HG03025 (cell line): ENCODE data around the gene APH1B.
A peak's percentile ranks its signal among the peaks of the same experiment; 100 is the strongest.
"Not testable (repeated sequence)": the region's sequence is repeated elsewhere in the genome, so short reads cannot be mapped to it uniquely, and the experiment has no call there.

Source experiments
- ATAC-seq: cut with Tn5 transposase; IDR thresholded peaks from one replicate; pipeline ENCODE4 v1.9.1; 2021; ENCODE audit warnings: mild to moderate bottlenecking, moderate library complexity; ENCODE audit not compliant: unreplicated experiment, low FRiP score

Gene APH1B

DNA sequence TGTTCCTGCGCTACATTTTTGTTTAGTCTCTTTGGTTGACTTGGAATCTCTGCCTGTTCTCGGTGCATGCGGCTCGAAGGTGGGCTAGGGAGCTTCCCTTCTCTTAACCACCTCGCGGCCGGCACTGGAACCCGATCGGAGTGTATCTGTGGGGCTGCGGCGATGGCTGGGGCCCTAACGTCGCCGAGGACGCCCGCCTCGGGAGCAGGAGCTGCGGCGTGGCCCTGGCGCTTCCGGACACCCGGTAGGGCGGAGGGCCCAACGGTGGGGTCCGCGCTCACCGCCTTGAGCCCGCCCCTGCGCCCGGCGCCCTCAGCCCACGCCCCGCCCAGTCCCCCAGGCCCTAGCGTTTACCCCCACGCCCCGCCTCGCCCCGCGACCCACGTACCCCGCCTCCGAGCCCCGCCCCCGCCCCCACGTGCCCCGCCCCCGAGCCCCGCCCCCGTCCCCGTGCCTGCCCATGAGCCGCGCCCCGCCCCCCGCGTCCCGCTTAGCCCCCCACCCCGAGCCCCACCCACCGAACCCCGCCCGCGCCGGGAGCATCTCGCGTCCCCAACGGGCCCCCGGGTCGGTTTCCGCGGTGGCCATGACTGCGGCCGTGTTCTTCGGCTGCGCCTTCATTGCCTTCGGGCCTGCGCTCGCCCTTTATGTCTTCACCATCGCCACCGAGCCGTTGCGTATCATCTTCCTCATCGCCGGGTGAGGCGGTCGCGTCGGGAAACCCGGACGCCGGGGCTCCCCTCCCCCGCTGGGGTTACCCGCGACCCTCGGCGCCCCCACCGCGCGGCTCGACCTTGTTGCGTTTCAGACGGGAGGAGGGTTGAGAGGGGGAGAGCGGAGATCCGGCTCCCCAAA is at the start of gene APH1B:
Gene APH1B, plus strand, starts transcription at position 568 of the 855 bp plus-strand sequence. Its CDS starts 19 bp downstream, at position 587.
- ATAC-seq, result peak; percentile 56

DNA sequence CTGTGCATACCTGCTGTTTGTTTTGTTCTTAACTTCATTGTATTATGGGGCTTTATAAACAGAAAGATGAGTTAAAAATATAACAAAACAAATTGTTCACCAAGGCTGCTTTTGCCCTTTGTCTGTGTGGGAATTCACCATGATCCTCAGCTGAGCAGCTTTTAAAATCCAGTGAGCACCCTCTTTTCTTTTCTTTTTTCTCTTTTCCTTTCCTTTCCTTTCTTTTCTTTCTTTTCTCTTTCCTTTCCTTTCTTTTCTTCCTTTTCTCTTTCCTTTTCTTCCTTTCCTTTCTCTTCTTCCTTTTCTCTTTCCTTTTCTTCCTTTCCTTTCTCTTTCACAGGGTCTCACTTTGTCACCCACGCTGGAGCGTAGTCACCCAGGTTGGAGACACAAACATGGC is 49.7 kb upstream of the APH1B start:
- ATAC-seq, result no peak

DNA sequence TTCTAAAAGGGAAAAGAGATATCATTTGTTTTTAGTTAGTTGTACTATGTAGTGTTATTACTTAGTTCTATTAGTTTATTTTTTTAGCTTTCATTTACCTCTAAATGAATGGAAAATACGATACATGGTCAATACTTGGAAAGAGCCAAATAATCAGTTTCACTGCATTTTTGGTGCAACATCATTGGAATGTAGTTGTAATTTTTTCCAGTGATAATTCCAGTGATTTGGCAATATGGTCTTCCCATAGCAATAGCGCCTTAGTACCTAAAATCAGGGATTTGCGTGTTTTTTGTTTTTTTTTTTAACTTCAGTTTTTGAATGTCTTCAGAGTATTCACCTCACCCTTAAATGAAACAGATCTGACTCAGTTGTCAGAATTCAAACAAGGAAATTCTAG is 46.2 kb upstream of the APH1B start:
- ATAC-seq, result no peak

DNA sequence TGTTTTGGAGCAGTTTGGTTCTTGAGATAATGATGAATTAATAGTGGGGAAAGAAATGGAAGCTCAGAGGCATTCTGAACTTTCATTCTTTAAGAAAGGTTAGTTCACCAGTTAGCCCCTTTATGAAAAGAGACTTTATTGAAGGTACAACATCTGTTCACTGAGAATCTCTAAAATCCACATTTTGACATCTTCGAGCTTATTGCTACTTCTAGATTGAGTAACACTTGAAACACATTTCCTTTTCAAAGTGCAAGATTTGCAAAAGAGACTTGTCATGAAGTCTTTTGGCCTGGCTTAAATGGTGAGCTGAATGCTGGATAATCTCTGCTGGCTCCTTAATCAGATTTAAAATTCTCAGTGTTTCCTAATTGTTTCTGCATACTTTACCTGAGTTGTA is 45.7 kb upstream of the APH1B start:
- ATAC-seq, result no peak

- ATAC-seq, result no peak
Measured at GRCh38 chr15:63232405-63232804, 45.0 kb upstream of the APH1B start.

GRCh38 chr15:63232943-63233342 is 44.5 kb upstream of the APH1B start:
- no peak for ATAC-seq

DNA sequence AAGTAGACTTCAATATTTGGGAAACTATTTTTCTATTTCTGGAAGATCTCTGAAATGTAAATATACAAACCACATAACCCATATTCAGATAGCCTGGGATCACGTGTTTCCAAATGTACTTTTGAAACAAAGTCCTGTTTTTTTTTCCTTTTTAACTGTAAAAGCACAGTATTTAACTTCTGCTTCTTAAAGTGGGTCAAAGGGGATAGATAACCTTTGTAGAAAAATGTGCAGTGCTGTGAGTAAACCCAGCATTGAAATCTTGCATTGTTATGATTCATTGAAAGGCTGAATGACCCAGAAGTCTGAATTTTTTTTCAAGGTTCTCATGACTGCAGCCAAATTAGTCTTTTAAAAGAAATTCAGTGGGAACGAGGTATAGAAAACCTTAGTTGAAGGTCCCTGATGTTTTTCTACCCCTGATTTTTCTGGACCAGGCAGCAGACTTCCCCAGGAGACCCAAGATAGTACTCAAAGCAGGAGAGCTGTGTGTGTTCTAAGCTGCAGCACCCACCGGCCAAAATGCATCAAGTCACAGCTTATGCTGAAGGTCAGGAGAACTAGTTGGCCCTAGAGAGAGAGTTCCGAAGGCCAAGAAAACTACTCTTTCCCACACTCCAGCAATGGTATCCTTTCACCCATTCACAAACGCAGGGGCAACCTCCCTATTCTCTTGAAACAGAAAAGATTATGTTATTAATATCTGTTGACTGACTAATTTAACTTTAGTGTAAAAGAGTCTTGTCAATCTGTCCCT is 43.6 kb upstream of the APH1B start:
- no peak for ATAC-seq

DNA sequence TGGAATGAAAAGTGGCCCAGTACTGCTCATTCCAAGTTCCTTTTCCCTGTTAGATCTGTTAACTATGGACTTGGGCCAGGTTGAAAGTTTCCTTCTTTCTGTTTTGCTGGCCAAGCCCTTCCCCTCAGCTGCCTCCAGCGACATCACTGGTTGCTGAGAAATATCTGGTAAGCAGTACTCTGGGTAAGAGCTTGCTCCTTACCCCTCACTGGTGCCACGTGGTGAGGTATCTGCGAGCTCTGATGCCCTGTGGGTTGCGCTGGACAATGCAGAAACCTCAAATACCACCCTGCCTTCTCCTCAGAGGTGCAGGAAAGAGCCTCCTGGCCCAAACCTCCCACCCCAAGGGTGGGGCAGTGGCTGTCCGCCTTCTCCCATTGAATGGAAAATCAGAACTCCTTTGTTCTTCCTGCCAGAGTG is 42.9 kb upstream of the APH1B start:
- ATAC-seq, result no peak

GRCh38 chr15:63236272-63236671 is 41.1 kb upstream of the APH1B start:
- no peak for ATAC-seq

GRCh38 chr15:63237086-63237485 is 40.3 kb upstream of the APH1B start:
- not testable (repeated sequence) for ATAC-seq

- ATAC-seq, result no peak
Measured at GRCh38 chr15:63238171-63238570, 39.2 kb upstream of the APH1B start.

DNA sequence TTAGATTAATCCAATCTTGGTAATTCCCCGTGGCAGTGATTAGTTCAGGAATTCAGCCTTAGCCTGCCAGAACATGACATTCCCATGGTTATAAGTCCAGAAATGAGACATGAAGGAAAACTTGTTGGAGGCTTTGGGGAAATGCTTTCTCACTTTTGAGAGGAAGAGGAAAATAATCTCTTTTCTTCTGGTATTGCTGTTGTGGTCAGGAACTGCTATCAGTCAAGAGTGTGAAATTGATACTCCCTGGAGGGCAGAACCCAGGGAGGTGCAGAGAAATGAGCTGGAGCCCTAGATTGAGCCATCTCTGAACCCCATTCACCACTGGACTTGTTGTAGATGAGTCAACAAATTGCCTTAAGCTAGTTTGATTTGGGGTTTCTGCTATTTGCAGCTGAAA is 38.6 kb upstream of the APH1B start:
- ATAC-seq, result no peak

DNA sequence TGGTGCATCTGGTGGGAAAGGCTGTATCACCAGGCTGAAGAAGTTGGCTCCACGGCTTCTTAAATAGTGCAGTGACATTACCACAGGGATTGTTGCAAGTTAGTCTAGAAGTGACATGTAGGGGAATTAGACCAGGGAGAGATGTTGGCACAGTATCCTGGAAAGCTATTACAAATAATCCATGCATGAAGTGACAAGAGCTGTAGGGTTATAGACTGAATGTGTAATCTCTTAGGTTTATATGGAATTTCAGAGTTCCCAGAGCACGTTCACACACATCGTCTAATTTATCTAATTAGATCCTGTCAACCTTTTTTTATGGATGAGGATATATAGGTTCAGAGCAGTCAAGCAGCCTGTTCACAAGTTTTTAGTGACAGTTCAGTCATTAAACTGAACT is 37.3 kb upstream of the APH1B start:
- no peak for ATAC-seq

GRCh38 chr15:63241316-63241715 is 36.1 kb upstream of the APH1B start:
- no peak for ATAC-seq

- ATAC-seq, result no peak
Measured at GRCh38 chr15:63243101-63243500, 34.3 kb upstream of the APH1B start.

DNA sequence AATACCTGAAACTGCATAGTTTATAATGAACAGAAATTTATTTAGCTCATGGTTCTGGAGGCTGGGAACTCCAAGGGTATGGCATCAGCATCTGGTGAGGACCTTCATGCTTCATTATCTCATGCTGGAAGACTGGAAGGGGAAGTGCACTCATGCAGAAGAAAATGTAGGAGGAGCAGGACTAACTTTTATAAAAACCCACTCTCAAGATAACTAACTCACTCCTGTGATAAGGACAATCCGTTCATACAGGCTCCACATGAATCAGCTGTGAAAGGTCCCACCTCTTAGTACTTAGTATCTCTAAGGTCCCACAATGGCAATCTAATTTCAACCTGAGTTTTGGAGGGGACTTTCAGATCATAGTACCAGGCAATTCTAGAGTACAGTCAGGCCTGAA is 33.6 kb upstream of the APH1B start:
- ATAC-seq, result no peak

DNA sequence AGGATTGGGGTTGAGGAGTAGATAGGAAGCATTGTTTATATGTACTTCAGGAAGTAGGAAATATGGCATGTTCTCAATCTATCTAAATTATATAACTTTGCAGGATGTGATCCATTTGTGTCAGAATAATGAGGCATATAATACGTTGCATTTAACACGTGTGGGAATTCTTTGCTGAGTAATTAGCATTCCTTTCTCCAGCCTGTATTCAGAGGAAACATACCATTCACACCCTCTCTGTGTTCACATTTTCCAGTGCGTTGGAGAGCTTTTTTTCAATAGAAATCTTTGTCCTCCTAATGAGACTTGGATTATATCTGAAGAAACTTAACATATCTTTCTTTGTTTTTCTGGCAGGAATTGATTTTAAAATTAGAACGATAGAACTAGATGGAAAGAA is 33.0 kb upstream of the APH1B start:
- no peak for ATAC-seq

DNA sequence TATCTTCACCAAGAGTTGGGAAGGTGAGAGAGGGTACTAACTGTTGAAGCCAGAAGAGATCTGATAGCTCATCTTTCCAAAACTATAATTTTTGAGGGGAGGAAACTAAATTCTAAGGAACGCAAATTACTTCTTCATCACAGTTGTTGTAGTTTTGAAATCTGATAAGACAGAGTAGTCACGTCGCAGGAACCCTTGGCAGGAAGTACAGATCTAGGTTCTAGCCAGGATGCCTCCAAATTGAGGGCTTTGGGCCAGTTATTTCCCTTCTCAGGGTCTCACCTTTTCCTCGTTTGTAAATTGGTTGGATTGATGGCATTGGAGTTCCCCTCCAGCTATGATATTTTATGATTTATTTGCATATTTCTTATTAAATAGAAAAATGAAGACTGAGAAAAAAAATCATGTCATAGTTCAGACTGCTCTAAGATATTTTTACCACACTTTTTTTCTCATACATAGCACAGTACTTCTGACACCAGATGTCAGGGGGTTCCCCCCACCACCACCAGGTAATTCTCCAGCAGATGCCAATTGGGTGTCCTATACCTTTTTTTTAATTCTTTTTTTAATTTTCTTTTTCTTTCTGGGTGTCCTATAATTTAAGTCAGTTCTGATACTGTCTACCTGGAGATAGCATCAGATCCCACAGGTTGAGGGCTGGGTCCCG is 32.3 kb upstream of the APH1B start:
- ATAC-seq, result no peak

DNA sequence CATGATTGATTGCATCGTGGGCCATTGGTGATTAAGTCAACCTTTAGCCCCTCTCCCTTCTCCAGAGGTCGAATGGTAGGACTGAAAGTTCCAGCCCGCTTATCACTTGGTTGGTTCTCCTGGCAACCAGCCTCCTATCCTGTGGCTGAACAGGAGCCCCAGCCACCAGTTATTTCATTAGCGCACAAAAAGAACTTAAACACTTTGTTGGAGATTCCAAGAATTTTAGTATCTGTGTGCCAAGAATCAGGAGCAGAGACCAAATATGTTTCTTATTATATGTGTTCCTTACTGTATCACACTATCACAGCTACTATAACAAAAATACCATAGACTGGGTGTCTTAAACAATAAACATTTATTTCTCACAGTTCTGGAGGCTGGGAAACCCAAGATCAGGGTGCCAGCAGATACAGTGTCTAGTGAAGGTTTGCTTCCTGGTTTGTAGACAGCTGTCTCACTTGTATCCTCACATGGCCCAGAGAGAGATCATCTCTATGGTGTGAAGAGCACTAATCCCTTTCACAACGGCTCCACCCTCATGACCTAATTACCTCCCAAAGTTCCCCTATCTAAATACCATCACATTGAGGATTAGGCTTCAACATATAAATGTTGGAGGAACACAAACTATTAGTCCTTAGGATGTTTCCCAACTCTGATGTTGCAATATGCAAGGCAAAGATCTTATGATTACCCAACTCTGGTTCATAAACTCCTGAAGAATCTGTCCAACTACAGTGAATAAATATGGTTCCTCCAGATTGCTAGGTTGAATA is 30.5 kb upstream of the APH1B start:
- no peak for ATAC-seq

GRCh38 chr15:63250312-63250965 is 27.0 kb upstream of the APH1B start:
- ATAC-seq, result no peak
